HEK293 (cell line): ENCODE results near the gene ABAT.

Source experiments
- KLF9 ChIP-seq: fragments of 450-650 bp; formaldehyde crosslinking; IDR thresholded peaks from 2 replicates; pipeline ENCODE4 v1.5.1; 2016; ENCODE audit warnings: missing biosample characterization, missing genetic modification characterization, low read depth
- ZBTB7A ChIP-seq: fragments of 450-650 bp; formaldehyde crosslinking; IDR thresholded peaks from 2 replicates; pipeline ENCODE4 v1.5.1; 2016; ENCODE audit warnings: low read depth, missing biosample characterization, missing genetic modification characterization
- ZBTB8A ChIP-seq: fragments of 450-650 bp; formaldehyde crosslinking; IDR thresholded peaks from 2 replicates; pipeline ENCODE4 v1.5.1; 2016; ENCODE audit warnings: missing biosample characterization, missing genetic modification characterization
- ZFP69B ChIP-seq: fragments of 450-650 bp; formaldehyde crosslinking; IDR thresholded peaks from 2 replicates; pipeline ENCODE4 v1.5.1; 2016; ENCODE audit warnings: missing biosample characterization, missing genetic modification characterization
- ZNF18 ChIP-seq: fragments of 450-650 bp; formaldehyde crosslinking; IDR thresholded peaks from 2 replicates; pipeline ENCODE4 v1.5.1; 2016; ENCODE audit warnings: missing biosample characterization, missing genetic modification characterization
- ZNF274 ChIP-seq, 2 experiments: fragments of 200-500 bp in 1 of 2; fragments of 450-650 bp in 1 of 2; sonication (Bioruptor generic) in 1 of 2; formaldehyde crosslinking in 1 of 2; IDR thresholded peaks; 2 replicates each; pipeline versions ENCODE4 v1.5.1 to v1.6.1; 2014 to 2016; ENCODE audit warnings: borderline replicate concordance in 1 of 2, inconsistent platforms in 1 of 2, low read length in 1 of 2, missing biosample characterization in 1 of 2, missing genetic modification characterization in 1 of 2
- ZNF37A ChIP-seq: fragments of 450-650 bp; IDR thresholded peaks from 2 replicates; pipeline ENCODE4 v1.5.1; 2018; ENCODE audit warnings: missing biosample characterization, missing genetic modification characterization
- ZNF544 ChIP-seq: fragments of 450-650 bp; formaldehyde crosslinking; IDR thresholded peaks from 2 replicates; pipeline ENCODE4 v1.5.0; 2017; ENCODE audit warnings: missing biosample characterization, missing genetic modification characterization
- ZNF654 ChIP-seq: fragments of 450-650 bp; formaldehyde crosslinking; IDR thresholded peaks from 2 replicates; pipeline ENCODE4 v1.5.1; 2016; ENCODE audit warnings: low read depth, missing biosample characterization, missing genetic modification characterization
- ZNF707 ChIP-seq: fragments of 450-650 bp; formaldehyde crosslinking; IDR thresholded peaks from 2 replicates; pipeline ENCODE4 v1.5.1; 2016; ENCODE audit warnings: missing biosample characterization, missing genetic modification characterization
- ZNF830 ChIP-seq: fragments of 450-650 bp; IDR thresholded peaks from 2 replicates; pipeline ENCODE4 v1.5.0; 2018; ENCODE audit warnings: missing biosample characterization, missing genetic modification characterization, low read depth, mild to moderate bottlenecking, moderate library complexity
- TF ChIP-seq, protein P1 (sequence below): fragments of 450-650 bp; formaldehyde crosslinking; IDR thresholded peaks from 2 replicates; pipeline ENCODE4 v1.5.1; 2016; ENCODE audit warnings: missing biosample characterization, missing genetic modification characterization

DNA sequence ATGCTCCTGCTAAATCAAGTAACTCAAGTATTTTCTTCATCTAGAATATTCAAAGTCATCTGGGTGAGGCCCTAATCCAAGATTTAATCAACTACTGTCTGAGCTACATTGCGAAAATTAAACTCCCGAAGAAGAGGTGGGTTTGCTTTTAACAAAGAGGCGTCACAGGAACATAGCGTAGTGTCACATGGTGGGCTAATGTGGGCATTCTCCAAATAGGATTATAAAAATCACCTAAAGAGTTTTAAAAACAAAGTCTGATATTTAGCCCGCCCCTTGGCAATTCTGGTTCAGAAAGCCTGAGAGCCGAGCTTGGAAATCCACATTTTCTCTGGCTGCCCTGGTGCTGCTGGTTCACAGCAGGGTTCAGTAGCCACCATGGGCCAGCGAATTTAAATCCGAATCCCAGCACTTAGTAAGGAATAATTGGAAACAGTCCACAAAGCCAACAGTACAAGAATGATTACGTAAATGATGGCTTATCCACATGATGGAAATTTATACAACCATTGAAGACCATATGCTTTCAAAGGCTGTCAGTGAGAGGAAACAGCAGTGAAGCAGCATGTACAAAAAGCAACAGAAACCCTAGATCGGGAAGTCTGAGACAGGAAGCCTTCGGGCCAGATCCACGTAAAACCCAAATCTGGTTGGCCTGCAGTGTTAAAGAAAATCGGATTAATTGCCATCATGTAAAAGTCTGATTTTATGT is 132.0 kb downstream of the ABAT start:
- no peak for TF ChIP-seq ZNF707
- TF ChIP-seq ZBTB8A (tag by site-specific recombination), result no peak
- TF ChIP-seq, protein P1, sequence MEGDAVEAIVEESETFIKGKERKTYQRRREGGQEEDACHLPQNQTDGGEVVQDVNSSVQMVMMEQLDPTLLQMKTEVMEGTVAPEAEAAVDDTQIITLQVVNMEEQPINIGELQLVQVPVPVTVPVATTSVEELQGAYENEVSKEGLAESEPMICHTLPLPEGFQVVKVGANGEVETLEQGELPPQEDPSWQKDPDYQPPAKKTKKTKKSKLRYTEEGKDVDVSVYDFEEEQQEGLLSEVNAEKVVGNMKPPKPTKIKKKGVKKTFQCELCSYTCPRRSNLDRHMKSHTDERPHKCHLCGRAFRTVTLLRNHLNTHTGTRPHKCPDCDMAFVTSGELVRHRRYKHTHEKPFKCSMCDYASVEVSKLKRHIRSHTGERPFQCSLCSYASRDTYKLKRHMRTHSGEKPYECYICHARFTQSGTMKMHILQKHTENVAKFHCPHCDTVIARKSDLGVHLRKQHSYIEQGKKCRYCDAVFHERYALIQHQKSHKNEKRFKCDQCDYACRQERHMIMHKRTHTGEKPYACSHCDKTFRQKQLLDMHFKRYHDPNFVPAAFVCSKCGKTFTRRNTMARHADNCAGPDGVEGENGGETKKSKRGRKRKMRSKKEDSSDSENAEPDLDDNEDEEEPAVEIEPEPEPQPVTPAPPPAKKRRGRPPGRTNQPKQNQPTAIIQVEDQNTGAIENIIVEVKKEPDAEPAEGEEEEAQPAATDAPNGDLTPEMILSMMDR (tag by site-specific recombination), result no peak
- TF ChIP-seq ZNF37A (tag by site-specific recombination), result no peak
- no peak for TF ChIP-seq ZBTB7A (tag by site-specific recombination)
- no peak for TF ChIP-seq ZNF18 (tag by site-specific recombination)
- TF ChIP-seq KLF9 (tag by site-specific recombination), result no peak
- TF ChIP-seq ZNF830, result no peak
- no peak for TF ChIP-seq ZNF654
- TF ChIP-seq ZFP69B (tag by site-specific recombination), result no peak
- no peak for TF ChIP-seq ZNF274 (IDR thresholded peaks at IDR 0.05; ENCODE audit: low read length)
- no peak for TF ChIP-seq ZNF274 (tag by site-specific recombination; IDR thresholded peaks at IDR 0.05; ENCODE audit: borderline replicate concordance)
- no peak for TF ChIP-seq ZNF544 (tag by site-specific recombination)
